Suprapubic skin (tissue), 4 donors: Measurements from ENCODE around the gene IZUMO2. TPM values are rescaled to one million over a fixed set of nuclear protein-coding genes. Genes with fewer than 3 reads are reported as not detected.
A peak's percentile ranks its signal among the peaks of the same experiment; 100 is the strongest.
"Not testable (repeated sequence)": the region's sequence is repeated elsewhere in the genome, so short reads cannot be mapped to it uniquely, and the experiment has no call there.

Experiments
- DNase-seq, 2 donors: peaks; one replicate each; pipeline ENCODE4 v3.0.0-alpha.2; 2019; ENCODE audit warnings: low spot score in 2 of 2
- H3K27ac ChIP-seq: fragments of 200-600 bp; sonication (generic); one replicate; pipeline ENCODE4 v1.5.1; 2019
- H3K27me3 ChIP-seq: fragments of 200-600 bp; sonication (generic); one replicate; pipeline ENCODE4 v1.5.1; 2019
- H3K36me3 ChIP-seq: fragments of 200-600 bp; sonication (generic); one replicate; pipeline ENCODE4 v1.5.1; 2019
- H3K4me1 ChIP-seq: fragments of 200-600 bp; sonication (generic); one replicate; pipeline ENCODE4 v1.5.1; 2019
- H3K4me3 ChIP-seq: fragments of 200-600 bp; sonication (generic); one replicate; pipeline ENCODE4 v1.5.1; 2019; ENCODE audit warnings: mild to moderate bottlenecking
- H3K9me3 ChIP-seq: fragments of 200-600 bp; sonication (generic); one replicate; pipeline ENCODE4 v1.5.1; 2019
- EP300 ChIP-seq: sonication (generic); formaldehyde crosslinking; IDR thresholded peaks from one replicate; pipeline ENCODE4 v1.6.1; 2017; ENCODE audit warnings: antibody characterized with exemption
- POLR2A ChIP-seq, 2 donors: fragments of 450-650 bp; IDR thresholded peaks; one replicate each; pipeline ENCODE4 v1.6.1; 2017; ENCODE audit warnings: antibody characterized with exemption in 2 of 2, mild to moderate bottlenecking in 2 of 2, moderate library complexity in 2 of 2
- POLR2AphosphoS5 ChIP-seq, 3 donors: sonication (generic); formaldehyde crosslinking; IDR thresholded peaks; one replicate each; pipeline ENCODE4 v1.6.1; 2017; ENCODE audit warnings: antibody characterized with exemption in 3 of 3
- WGBS: methylation state at CpG from one replicate; pipeline ENCODE4 v1.1.5; 2018; 5-methylcytosine and 5-hydroxymethylcytosine counted together
- total RNA-seq, 4 donors: library from RNA; depleted of rRNA; stranded (reverse); fragments of >200 nt; gene quantifications; one replicate each; pipeline ENCODE4 v1.1.0, GENCODE V29; 2016
- TF ChIP-seq, protein P1 (sequence below), 2 donors: fragments of 200-600 bp in 1 of 2; fragments of 450-650 bp in 1 of 2; sonication (generic) in 1 of 2; IDR thresholded peaks; one replicate each; pipeline ENCODE4 v1.5.1; 2016 to 2019; ENCODE audit warnings: antibody characterized with exemption in 2 of 2, mild to moderate bottlenecking in 1 of 2, moderate library complexity in 1 of 2

IZUMO2 gene
- total RNA-seq, 4 donors from 2014 or later = not detected

DNA sequence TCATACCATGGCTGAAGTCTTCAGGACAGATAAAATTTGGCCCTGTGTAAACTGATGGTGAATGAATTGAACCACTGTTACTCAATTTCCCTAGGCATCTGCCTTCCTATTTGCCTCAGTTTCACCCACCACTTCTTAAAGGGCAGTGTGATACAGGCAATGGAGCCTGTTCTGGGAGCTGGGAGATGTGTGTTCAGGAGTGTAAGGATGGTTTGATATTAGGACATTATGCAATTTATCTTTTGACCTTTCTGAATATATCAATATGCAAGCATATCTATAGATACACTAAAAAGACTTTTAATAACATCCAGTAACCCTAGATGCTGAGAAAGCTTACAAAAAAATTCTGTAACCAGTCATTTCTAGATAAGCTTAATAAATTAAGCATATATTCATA lies 14.6 kb downstream of the IZUMO2 start:
- Histone ChIP-seq H3K27ac (no peak overlapping the region), H3K4me1 (peaks cover 11% of the 10 kb centered on the region), H3K36me3 (no peaks in the 10 kb centered on the region), H3K4me3 (no peak overlapping the region), H3K9me3 (no peaks in the 10 kb centered on the region), H3K27me3 (peaks cover 6% of the 10 kb centered on the region)
- no peak for DNase-seq
- TF ChIP-seq EP300 = no peak
- no peak for TF ChIP-seq POLR2A (IDR thresholded peaks at IDR 0.05)
- TF ChIP-seq, protein P1, sequence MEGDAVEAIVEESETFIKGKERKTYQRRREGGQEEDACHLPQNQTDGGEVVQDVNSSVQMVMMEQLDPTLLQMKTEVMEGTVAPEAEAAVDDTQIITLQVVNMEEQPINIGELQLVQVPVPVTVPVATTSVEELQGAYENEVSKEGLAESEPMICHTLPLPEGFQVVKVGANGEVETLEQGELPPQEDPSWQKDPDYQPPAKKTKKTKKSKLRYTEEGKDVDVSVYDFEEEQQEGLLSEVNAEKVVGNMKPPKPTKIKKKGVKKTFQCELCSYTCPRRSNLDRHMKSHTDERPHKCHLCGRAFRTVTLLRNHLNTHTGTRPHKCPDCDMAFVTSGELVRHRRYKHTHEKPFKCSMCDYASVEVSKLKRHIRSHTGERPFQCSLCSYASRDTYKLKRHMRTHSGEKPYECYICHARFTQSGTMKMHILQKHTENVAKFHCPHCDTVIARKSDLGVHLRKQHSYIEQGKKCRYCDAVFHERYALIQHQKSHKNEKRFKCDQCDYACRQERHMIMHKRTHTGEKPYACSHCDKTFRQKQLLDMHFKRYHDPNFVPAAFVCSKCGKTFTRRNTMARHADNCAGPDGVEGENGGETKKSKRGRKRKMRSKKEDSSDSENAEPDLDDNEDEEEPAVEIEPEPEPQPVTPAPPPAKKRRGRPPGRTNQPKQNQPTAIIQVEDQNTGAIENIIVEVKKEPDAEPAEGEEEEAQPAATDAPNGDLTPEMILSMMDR (IDR thresholded peaks at IDR 0.05) = no peak
- TF ChIP-seq POLR2AphosphoS5 (IDR thresholded peaks at IDR 0.05) = no peak

DNA sequence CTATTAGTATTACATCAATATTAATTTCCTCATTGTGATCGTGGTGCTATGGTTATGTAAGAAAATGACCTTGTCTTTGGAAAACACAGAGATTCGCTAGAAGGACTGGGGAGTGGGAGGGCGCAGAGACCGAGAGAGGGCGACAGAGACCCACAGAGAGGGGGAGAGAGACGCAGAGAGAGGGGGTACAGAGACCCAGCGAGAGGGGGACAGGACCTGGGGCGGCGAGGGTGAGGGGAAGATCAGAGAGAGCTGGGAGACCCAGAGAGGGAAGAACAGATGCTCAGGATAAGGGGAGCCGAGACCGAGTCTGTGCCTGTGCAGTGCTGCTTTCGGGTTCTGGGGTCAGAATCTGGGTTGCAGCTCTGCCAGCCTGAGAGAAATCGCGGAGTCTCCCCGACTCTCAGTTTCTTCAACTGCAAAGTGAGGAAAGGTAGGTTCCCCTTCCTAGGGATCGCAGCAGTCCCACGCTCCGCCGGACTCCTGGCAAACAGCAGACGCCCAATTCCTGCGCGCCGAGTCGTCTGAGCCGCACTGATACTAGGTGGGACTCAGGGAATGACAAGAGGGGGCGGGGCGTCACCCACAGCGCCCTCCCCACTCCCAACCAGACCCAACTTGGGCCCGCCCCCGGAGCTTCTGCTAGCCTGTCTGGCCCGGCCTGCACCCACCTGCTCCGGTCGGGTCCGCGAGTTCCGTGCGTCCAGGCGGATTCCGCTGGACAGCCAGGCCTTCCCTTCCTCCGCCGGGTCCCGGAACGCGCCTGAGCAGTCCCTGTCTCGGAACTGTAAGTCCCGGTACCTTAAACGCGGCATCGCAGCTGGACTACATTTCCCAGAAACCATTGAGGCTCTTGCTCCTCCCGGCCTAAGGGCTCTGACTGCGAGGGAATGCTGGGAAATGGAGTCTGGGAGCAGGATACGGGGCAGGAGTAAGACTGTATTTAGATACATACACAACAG lies 15.3 kb downstream of the IZUMO2 start:
- peak overlapping the region; percentile 12 for H3K27ac ChIP-seq
- TF ChIP-seq, protein P1 (IDR thresholded peaks at IDR 0.05) = peak in 1 of 2 donors; percentile 18
- no peak for TF ChIP-seq POLR2A (IDR thresholded peaks at IDR 0.05)
- peaks cover 11% of the 10 kb centered on the region for H3K4me1 ChIP-seq
- 3% methylated on average over 48 of the region's 52 CpGs for WGBS
- no peaks in the 10 kb centered on the region for H3K36me3 ChIP-seq
- peak; percentile 89 to 91 for DNase-seq
- peaks cover 3% of the 10 kb centered on the region for H3K27me3 ChIP-seq
- H3K9me3 ChIP-seq = no peaks in the 10 kb centered on the region
- peak overlapping the region; percentile 61 for H3K4me3 ChIP-seq

DNA sequence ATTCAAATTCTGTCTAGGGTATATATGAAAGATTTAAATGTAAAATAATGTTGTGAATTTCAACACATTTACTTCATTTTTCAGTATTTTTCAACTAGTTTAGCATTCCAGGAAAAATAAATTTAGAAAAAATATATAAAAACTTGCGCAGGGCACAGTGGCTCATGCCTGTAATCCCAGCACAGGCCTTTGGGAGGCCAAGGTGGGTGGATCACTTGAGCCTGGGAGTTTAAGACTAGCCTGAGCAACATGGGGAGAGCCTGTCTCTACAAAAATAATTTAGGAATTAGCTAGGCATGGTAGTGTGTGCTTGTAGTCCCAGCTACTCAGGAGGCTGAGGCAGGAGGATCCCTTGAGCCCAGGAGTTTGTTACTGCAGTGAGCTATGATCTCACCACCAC lies 21.2 kb downstream of the IZUMO2 start:
- not testable (repeated sequence) for H3K4me1 ChIP-seq, H3K9me3 ChIP-seq, H3K4me3 ChIP-seq, H3K27me3 ChIP-seq, H3K27ac ChIP-seq, H3K36me3 ChIP-seq, DNase-seq
- 95% methylated on average over 1 of the region's 1 CpG for WGBS

DNA sequence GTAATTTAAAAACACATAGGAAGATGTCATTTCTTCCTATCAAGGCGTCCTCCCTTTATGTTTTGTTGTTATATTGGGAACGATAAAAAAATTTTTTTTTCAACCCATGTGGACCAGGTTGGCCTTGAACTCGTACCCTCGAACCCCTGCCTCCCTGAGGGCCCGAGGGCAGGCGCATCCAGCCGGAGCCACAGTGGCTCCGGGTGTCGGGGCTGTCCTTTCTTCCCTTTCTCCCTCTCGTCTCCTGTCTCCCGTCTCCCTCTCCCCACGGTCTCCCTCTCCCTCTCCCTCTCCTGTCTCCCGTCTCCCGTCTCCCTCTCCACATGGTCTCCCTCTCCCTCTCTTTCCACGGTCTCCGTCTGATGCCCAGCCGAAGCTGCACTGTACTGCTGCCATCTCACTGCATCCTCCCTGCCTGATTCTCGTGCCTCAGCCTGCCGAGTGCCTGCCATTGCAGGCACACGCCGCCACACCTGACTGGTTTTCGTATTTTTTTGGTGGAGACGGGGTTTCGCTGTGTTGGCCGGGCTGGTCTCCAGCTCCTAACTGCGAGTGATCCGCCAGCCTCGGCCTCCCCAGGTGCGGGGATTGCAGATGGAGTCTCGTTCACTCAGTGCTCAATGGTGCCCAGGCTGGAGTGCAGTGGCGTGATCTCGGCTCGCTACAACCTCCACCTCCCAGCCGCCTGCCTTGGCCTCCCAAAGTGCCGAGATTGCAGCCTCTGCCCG lies 22.8 kb downstream of the IZUMO2 start:
- DNase-seq, H3K4me1 ChIP-seq, H3K9me3 ChIP-seq, H3K27ac ChIP-seq, H3K4me3 ChIP-seq, H3K36me3 ChIP-seq: not testable (repeated sequence)
- peaks cover 13% of the 10 kb centered on the region for H3K27me3 ChIP-seq
- 88% methylated on average over 23 of the region's 36 CpGs for WGBS

DNA sequence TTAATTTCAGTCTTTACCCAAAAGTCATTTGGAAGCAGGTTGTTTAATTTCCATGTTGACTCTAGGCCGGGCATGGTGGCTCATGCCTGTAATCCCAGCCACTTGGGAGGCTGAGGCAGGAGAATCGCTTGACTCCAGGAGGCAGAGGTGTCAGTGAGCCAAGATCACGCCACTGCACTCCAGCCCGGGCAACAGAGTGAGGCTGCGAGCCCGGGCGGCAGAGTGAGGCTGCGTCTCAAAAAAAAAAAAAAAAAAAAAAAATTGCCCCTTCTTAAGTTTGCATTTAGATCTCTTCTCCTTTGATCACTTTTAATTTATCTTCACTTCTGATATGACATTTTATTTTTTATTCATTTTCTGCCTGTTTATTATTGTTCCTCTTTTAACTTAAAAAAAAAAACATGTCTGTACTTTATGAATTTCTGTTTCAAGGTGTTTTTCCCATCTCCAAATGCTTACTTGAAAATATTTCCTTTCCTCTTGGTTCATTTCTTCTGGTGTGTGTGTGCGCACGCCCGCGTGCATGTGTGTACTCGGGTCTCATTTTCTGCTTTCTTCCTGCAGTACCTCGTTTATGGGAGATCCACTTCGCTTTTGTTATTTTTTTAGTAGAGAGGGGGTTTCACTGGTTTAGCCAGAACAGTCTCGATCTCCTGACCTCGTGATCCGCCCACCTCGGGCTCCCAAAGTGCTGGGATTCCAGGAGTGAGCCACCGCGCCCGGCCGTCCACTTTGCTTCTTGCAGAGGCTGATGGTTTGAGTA lies 26.3 kb downstream of the IZUMO2 start:
- H3K36me3 ChIP-seq, H3K27ac ChIP-seq, H3K4me3 ChIP-seq, H3K9me3 ChIP-seq, H3K4me1 ChIP-seq: not testable (repeated sequence)
- H3K27me3 ChIP-seq = peaks cover 20% of the 10 kb centered on the region
- 44% methylated on average over 20 of the region's 23 CpGs for WGBS
- peak; percentile 68 to 83 for DNase-seq

DNA sequence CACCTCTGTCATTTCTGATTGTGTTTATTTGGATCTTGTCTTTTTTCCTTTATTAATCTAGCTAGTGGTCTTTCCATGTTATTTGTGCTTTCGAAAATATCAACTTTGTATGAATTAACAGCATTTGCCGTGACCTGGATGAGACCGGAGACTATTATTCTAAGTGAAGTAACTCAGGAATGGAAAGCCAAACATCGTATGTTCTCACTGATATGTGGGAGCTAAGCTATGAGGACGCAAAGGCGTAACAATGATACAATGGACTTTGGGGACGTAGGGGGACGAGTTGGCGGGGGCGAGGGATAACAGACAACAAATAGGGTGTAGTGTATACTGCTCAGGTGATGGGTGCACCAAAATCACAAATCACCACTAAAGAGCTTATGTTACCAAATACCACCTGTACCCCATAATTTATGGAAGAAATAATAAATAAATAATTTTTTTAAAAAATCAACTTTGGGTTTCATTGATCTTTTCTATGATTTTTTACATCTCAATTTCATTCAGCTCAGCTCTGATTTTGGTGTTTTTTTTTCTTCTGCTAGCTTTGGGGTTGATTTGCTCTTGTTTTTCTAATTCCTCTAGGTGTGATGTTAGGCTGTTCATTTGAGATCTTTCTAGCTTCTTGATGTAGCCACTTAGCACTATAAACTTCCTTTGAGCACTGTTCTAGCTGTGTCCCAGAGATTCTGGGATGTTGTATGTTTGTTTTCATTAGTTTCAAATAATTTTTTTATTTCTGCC lies 27.1 kb downstream of the IZUMO2 start:
- TF ChIP-seq, protein P1 (IDR thresholded peaks at IDR 0.05) = peak in 1 of 2 donors; percentile 5
- not testable (repeated sequence) for H3K4me1 ChIP-seq, H3K36me3 ChIP-seq, H3K27ac ChIP-seq, H3K9me3 ChIP-seq, H3K4me3 ChIP-seq
- peaks cover 20% of the 10 kb centered on the region for H3K27me3 ChIP-seq
- DNase-seq = peak in 1 of 2 donors; percentile 68
- WGBS = 91% methylated on average over 10 of the region's 10 CpGs
